ENCODE results near the gene ADCY6. TPM values are rescaled to one million over a fixed set of nuclear protein-coding genes. Genes with fewer than 3 reads are reported as not detected.

Gene ADCY6
- total RNA-seq (30.2 TPM), polyA plus RNA-seq (23.9 TPM)

GRCh38 chr12:48788854-48789775 lies at the start of gene ADCY6:
ADCY6 (minus strand) TSS chr12:48789089; CDS start chr12:48783434, 5,655 bp downstream.
- Histone ChIP-seq H3K36me3 (ENCODE audit: insufficient read depth) (no peaks in the 10 kb centered on the region), H3K4me1 (ENCODE audit: insufficient read depth) (no peaks in the 10 kb centered on the region), H3K27ac (ENCODE audit: low read depth) (peak within 1 kb of the TSS; percentile 68), H3K4me3 (ENCODE audit: low read depth, low read length) (peak within 1 kb of the TSS; percentile 90)
- no peak for DNase-seq (ENCODE audit: extremely low spot score)
- under 1% methylated on average over 86 of the region's 86 CpGs for WGBS

DNA sequence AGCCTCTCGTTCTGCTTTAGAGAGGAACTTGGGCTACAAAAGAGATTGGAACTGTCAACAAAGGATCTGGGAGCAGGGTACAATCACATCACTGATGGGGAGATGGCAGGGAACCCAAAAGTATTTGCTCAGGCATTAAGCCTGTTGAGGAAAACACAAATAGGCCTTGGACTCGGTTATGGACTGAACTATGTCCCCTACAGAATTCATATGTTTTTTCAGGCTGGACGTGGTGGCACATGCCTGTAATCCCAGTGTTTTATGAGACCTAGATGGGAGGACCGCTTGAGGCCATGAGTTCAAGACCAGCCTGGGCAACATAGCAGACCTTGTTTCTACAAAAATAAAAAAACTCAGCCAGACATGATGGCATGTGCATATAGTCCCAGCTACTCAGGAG lies 49.2 kb upstream of the ADCY6 start:
- H3K4me3 ChIP-seq (ENCODE audit: low read depth, low read length): no peak overlapping the region
- H3K4me1 ChIP-seq (ENCODE audit: insufficient read depth): no peaks in the 10 kb centered on the region
- no peak for DNase-seq (ENCODE audit: extremely low spot score)
- WGBS: 90% methylated on average over 4 of the region's 4 CpGs
- peaks cover 21% of the 10 kb centered on the region for H3K36me3 ChIP-seq (ENCODE audit: insufficient read depth)
- no peak overlapping the region for H3K27ac ChIP-seq (ENCODE audit: low read depth)

GRCh38 chr12:48832321-48833060 lies 43.6 kb upstream of the ADCY6 start:
- H3K4me1 ChIP-seq (ENCODE audit: insufficient read depth): no peaks in the 10 kb centered on the region
- no peak overlapping the region for H3K27ac ChIP-seq (ENCODE audit: low read depth)
- H3K36me3 ChIP-seq (ENCODE audit: insufficient read depth): peaks cover 12% of the 10 kb centered on the region
- H3K4me3 ChIP-seq (ENCODE audit: low read depth, low read length): no peak overlapping the region
- WGBS: 87% methylated on average over 12 of the region's 12 CpGs
- DNase-seq (ENCODE audit: extremely low spot score): no peak

DNA sequence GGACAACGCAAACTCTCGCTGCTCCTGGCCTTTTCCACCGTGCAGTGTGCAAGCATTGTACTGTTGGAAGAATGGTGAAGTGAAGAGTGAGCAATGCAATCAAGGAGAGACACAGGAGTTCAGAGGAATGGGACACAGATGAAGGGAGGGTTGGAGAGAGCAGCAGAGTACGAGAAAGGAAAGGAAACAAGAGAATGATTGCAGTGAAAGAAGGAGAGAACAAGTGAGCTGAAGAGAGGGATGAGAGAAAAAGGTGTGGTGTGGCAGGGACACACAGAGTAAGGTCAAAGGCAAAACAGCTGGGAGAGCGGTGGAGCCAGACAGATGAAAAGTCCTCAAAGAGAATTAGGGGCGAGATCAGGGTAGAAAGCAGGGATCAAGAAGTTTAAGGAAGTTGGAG lies 42.4 kb upstream of the ADCY6 start:
- no peak overlapping the region for H3K4me3 ChIP-seq (ENCODE audit: low read depth, low read length)
- H3K27ac ChIP-seq (ENCODE audit: low read depth): no peak overlapping the region
- no peak for DNase-seq (ENCODE audit: extremely low spot score)
- 90% methylated on average over 6 of the region's 6 CpGs for WGBS
- peaks cover 8% of the 10 kb centered on the region for H3K36me3 ChIP-seq (ENCODE audit: insufficient read depth)
- no peaks in the 10 kb centered on the region for H3K4me1 ChIP-seq (ENCODE audit: insufficient read depth)

DNA sequence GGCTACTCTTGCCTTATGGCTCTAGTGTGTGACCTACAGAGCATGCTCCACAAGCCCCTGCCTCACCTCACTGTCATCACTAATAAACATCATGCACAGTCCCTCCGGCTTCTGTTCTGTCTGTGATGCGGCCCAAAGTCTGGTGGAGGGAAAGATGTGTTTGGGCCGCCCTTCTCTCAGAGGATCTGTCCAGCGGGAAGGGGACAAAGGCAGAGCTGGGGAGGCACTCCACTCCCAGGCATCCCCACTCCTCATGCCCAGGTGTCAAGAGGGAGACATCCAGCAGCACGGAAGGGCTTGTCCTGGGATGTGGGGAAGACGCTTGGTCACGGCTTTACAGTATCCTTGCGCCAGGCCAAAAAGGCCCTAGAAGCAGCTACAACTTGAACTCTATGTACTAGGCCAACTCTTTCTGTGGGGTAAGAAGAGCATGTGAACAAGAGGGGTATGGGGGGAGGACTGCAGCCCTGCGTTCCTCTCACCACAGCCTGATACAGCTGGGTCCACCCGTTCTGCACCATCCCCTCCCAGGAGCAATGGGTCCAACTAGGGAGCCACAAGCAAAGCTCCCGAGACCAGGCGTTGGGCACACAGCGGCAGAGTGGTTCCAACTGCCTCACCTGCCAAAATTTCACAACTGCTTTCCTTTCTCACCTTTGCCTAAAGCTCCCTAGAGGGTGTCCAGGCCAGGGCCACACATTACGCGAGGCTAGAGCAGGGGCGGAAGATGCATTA lies 40.1 kb upstream of the ADCY6 start:
- no peak for DNase-seq (ENCODE audit: extremely low spot score)
- no peak overlapping the region for H3K27ac ChIP-seq (ENCODE audit: low read depth)
- no peaks in the 10 kb centered on the region for H3K4me1 ChIP-seq (ENCODE audit: insufficient read depth)
- 85% methylated on average over 16 of the region's 16 CpGs for WGBS
- peaks cover 6% of the 10 kb centered on the region for H3K36me3 ChIP-seq (ENCODE audit: insufficient read depth)
- H3K4me3 ChIP-seq (ENCODE audit: low read depth, low read length): no peak overlapping the region

DNA sequence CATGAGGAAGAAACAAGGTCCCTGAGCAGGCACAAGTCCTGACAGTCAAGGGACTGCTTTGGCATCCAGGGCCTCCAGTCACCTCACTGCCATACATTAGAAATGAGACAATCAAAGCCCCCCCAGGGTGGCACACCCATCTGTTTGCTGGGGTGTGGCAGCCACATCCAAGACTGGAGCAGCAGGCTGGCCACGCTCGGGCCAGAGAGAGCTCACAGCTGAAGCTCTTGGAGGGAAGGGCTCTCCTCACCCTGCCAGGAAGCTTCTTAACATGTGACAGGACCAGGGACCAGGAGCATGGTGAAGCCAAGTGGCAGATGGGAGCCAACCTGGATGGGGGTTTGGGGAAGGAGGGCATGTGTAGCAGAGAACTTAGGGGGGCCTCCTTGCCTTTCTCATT lies 39.4 kb upstream of the ADCY6 start:
- H3K4me1 ChIP-seq (ENCODE audit: insufficient read depth): no peaks in the 10 kb centered on the region
- no peak overlapping the region for H3K4me3 ChIP-seq (ENCODE audit: low read depth, low read length)
- peaks cover 6% of the 10 kb centered on the region for H3K36me3 ChIP-seq (ENCODE audit: insufficient read depth)
- DNase-seq (ENCODE audit: extremely low spot score): no peak
- 47% methylated on average over 2 of the region's 2 CpGs for WGBS
- H3K27ac ChIP-seq (ENCODE audit: low read depth): no peak overlapping the region

GRCh38 chr12:48827513-48828096 lies 38.7 kb upstream of the ADCY6 start:
- Histone ChIP-seq H3K36me3 (ENCODE audit: insufficient read depth) (peaks cover 4% of the 10 kb centered on the region), H3K4me1 (ENCODE audit: insufficient read depth) (no peaks in the 10 kb centered on the region), H3K27ac (ENCODE audit: low read depth) (no peak overlapping the region), H3K4me3 (ENCODE audit: low read depth, low read length) (no peak overlapping the region)
- DNase-seq (ENCODE audit: extremely low spot score): no peak
- 93% methylated on average over 17 of the region's 17 CpGs for WGBS

DNA sequence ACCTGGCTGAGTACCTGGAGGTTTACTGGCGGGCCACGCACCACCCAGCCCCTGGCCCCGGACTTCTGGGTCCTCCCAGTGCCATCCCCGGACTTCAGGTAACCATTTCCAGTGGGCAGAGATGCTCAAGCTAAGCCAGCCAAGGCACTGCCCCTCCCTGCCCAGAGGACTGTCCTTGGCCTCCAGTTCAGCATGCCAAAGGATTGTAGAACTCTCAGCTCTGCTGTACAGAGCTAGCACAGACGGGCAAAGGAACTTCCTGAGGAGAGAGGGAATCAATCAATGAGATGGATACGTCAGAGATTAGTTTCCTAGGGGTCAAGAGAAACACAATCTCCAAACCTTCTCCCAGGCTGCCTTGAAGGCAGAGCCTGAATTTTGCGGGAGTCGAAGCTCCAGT lies 38.1 kb upstream of the ADCY6 start:
- H3K36me3 ChIP-seq (ENCODE audit: insufficient read depth): peaks cover 4% of the 10 kb centered on the region
- H3K4me3 ChIP-seq (ENCODE audit: low read depth, low read length): no peak overlapping the region
- H3K27ac ChIP-seq (ENCODE audit: low read depth): no peak overlapping the region
- DNase-seq (ENCODE audit: extremely low spot score): no peak
- 87% methylated on average over 8 of the region's 8 CpGs for WGBS
- H3K4me1 ChIP-seq (ENCODE audit: insufficient read depth): no peaks in the 10 kb centered on the region

GRCh38 chr12:48826209-48826855 lies 37.4 kb upstream of the ADCY6 start:
- WGBS: 85% methylated on average over 15 of the region's 15 CpGs
- no peak overlapping the region for H3K27ac ChIP-seq (ENCODE audit: low read depth)
- no peak overlapping the region for H3K4me3 ChIP-seq (ENCODE audit: low read depth, low read length)
- no peak for DNase-seq (ENCODE audit: extremely low spot score)
- peaks cover 2% of the 10 kb centered on the region for H3K36me3 ChIP-seq (ENCODE audit: insufficient read depth)
- no peaks in the 10 kb centered on the region for H3K4me1 ChIP-seq (ENCODE audit: insufficient read depth)

- peaks cover 2% of the 10 kb centered on the region for H3K36me3 ChIP-seq (ENCODE audit: insufficient read depth)
- H3K27ac ChIP-seq (ENCODE audit: low read depth): no peak overlapping the region
- DNase-seq (ENCODE audit: extremely low spot score): no peak
- no peak overlapping the region for H3K4me3 ChIP-seq (ENCODE audit: low read depth, low read length)
- no peaks in the 10 kb centered on the region for H3K4me1 ChIP-seq (ENCODE audit: insufficient read depth)
- WGBS: 94% methylated on average over 4 of the region's 4 CpGs
Observed at GRCh38 chr12:48824905-48825304, 36.0 kb upstream of the ADCY6 start.

GRCh38 chr12:48824112-48824511 lies 35.2 kb upstream of the ADCY6 start:
- Histone ChIP-seq H3K27ac (ENCODE audit: low read depth) (no peak overlapping the region), H3K36me3 (ENCODE audit: insufficient read depth) (peaks cover 2% of the 10 kb centered on the region), H3K4me3 (ENCODE audit: low read depth, low read length) (no peak overlapping the region), H3K4me1 (ENCODE audit: insufficient read depth) (no peaks in the 10 kb centered on the region)
- 75% methylated on average over 12 of the region's 12 CpGs for WGBS
- DNase-seq (ENCODE audit: extremely low spot score): no peak

DNA sequence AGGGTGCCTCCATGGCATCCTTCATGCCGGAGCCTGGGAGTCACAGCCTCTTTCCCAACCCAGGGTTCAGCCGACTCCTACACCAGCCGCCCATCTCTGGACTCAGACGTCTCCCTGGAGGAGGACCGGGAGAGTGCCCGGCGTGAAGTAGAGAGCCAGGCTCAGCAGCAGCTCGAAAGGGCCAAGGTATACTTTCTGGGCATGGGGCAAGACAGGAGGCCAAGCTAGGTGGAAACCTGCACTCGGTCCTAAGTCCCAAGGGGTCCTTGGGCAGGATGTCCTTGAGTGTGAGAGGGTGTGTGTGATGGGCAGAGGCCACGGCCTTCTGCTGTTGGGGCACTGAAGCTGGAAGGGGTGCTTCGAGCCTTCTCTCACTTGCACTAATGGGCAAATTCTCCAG lies 34.4 kb upstream of the ADCY6 start:
- DNase-seq (ENCODE audit: extremely low spot score): no peak
- Histone ChIP-seq H3K36me3 (ENCODE audit: insufficient read depth) (peaks cover 2% of the 10 kb centered on the region), H3K4me1 (ENCODE audit: insufficient read depth) (no peaks in the 10 kb centered on the region), H3K4me3 (ENCODE audit: low read depth, low read length) (no peak overlapping the region), H3K27ac (ENCODE audit: low read depth) (no peak overlapping the region)
- WGBS: 91% methylated on average over 11 of the region's 11 CpGs

GRCh38 chr12:48822711-48823110 lies 33.8 kb upstream of the ADCY6 start:
- 77% methylated on average over 2 of the region's 2 CpGs for WGBS
- H3K4me1 ChIP-seq (ENCODE audit: insufficient read depth): no peaks in the 10 kb centered on the region
- H3K36me3 ChIP-seq (ENCODE audit: insufficient read depth): peaks cover 2% of the 10 kb centered on the region
- no peak for DNase-seq (ENCODE audit: extremely low spot score)
- no peak overlapping the region for H3K4me3 ChIP-seq (ENCODE audit: low read depth, low read length)
- H3K27ac ChIP-seq (ENCODE audit: low read depth): no peak overlapping the region

All from urinary bladder (tissue), 4 donors.